NT2/D1 (cell line): ENCODE data around the gene FAM184A.

Source experiments
- SUZ12 ChIP-seq: IDR thresholded peaks from 2 replicates; pipeline ENCODE4 v1.6.1; 2011; ENCODE audit not compliant: insufficient read length, insufficient read depth; ENCODE audit errors: extremely low read depth
- YY1 ChIP-seq: IDR thresholded peaks from 2 replicates; pipeline ENCODE4 v1.6.1; 2011; ENCODE audit not compliant: insufficient read length, insufficient read depth
- ZNF274 ChIP-seq: IDR thresholded peaks from 2 replicates; pipeline ENCODE4 v1.6.1; 2011; ENCODE audit warnings: mild to moderate bottlenecking, low read depth, low read length

- TF ChIP-seq YY1 (no peak), SUZ12 (no peak), ZNF274 (no peak)
These were observed 12.5 kb downstream of the FAM184A start for GRCh38 chr6:119065955-119066354.
